Jurkat, Clone E6-1 (cell line): ENCODE data around the gene WDFY4.

Experiments
- DNase-seq: peaks from one replicate; pipeline ENCODE4 v3.0.0-alpha.2; 2011; ENCODE audit warnings: low read depth, low spot score
- H3K4me3 ChIP-seq: 2 replicates; pipeline ENCODE4 v1.5.1; 2011; ENCODE audit warnings: mild to moderate bottlenecking, low read length, control low read depth, moderate library complexity

WDFY4 gene

DNA sequence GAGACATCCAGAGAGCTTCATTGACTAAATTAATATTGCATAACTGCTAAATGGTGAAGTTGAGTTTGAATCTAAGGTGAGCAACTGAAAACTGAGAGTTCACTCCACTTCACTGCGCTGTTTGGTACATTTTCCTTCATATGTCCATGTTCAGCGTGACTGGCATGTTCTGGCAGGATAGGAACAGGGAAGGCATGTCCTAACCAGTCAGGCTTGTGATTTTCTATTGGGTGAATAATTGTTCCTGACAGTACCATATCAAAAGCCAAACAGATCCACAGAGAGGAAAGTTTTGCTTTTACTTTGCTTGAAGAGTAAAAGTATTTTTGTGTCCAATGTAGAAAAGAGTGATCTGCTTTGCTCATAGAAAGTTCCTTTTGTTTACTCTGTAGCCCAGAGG is 53.2 kb downstream of the WDFY4 start:
- H3K4me3 ChIP-seq = no peak overlapping the region
- no peak for DNase-seq

DNA sequence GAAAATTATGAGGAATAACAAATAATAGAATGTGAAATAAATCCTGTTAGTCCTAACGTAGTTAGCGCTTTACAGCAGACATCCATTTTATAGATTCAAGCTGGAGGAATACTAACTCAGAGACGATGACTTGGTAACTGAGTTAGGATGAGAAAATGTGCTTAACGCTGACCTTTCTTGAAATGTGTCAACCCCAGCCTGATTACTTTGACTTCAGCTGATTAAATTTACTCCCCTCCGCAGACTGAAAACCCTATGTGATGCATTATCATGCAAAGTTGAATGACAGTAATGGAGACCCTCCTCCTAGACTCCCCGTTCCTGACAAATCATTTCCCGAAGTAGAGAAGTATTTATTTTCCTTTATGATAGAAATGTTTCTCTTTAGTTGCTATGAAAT is 54.5 kb downstream of the WDFY4 start:
- H3K4me3 ChIP-seq = no peak overlapping the region
- DNase-seq = no peak

DNA sequence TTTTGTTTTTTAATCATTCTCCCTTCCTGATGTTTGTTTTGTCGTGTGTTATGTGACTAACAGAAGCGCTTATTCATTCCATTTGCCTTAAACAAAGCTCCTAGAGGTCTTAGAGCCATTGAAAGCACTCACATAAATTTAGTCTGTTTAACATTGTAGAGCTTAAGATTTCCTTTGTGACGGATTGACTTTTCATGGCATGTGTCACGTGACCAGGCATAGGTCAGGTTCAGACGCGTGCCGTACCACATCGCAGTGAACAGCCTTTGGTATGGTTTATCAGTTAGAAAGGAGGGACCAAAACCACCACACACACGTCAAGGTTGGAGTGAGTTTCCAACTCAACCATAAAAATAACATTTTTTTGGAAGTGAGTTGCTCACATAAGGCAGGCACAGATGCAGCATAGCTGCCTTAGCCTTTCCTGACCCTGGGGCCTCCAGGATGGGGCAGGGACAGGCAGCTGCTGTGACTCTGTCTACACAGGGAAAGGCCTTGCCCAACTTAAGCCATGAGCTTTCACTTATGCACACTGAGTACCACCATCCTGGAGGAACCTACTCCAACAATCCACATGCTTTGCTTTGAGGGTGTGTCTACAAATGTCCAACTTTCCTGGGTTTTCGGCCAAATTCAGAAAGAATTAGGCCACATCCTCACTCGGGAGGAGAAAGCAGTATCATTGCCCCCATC is 55.5 kb downstream of the WDFY4 start:
- H3K4me3 ChIP-seq = no peak overlapping the region
- no peak for DNase-seq

DNA sequence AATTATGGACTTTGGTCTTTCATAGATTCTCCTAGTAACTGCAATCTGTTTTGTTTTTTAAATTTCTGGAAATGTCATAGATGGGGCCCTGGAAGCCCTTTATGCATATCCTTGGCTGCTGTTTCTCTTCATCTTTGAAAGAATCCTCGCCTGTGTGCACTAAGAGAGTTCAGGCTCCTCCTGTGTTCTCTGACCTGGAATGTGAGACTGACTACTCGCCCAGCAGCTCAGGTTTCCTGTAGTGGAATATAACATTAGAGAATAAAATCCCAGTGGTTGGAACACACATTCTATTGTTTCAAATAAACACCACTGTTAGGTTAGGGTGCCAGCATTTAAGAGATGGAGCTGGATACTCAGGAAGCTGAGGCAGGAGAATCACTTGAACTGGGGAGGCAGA is 56.3 kb downstream of the WDFY4 start:
- no peak for DNase-seq
- no peak overlapping the region for H3K4me3 ChIP-seq

DNA sequence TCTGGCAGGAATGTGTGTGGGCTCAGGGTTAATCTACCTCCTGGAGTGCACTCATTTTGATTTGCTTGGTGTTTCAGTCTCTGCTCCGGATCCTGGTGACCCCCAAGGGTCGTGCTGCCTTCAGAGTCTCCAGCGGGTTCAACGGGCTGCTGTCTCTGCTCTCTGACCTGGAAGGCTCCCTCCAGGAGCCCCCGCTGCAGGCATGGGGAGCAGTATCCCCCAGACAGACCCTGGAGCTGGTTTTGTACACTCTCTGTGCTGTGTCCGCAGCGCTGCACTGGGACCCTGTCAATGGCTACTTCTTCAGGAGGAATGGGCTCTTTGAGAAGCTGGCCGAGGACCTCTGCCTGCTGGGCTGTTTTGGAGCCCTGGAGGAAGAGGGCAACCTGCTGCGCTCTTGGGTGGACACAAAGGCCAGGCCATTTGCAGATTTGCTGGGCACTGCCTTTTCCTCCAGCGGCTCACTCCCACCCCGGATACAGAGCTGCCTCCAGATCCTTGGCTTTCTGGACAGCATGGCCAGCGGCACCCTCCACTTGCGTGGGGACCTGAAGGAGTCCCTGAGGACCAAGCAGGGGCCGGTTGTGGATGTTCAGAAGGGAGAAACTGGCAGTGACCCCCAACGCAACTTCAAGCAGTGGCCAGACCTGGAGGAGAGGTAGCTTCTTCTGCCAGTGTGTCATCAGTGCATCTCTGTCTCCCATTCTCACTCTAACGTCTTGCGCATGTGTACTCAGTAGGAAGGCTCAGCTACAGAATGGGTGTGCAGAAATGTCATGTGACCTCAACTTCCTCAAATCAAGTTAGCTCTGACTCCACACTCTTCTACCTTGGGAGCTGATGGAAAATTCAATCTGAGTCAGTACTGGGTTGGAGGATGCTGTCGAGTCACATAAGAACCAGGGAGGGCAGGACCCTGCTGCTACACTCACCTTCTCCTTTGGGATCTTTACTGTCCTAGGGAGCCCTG is 58.5 kb downstream of the WDFY4 start:
- no peak overlapping the region for H3K4me3 ChIP-seq
- DNase-seq = no peak

DNA sequence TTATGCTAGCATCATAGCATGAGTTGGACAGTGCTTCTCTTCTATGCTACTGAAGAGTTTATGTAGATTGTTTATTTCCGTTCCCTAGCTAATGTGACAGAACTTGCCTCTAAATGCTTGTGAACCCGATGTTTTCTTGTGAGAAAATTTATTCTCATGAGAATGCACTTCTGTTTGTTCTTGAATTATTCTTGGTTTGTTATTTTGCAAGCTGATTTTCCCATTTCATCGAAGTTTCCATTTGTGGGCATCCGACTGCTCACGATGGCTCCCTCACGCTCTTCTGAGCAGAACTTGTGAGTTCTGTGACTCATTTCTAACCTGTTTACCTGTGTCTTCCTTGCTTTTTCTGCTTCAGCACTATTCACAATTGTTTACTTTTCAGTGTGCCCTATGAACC is 59.9 kb downstream of the WDFY4 start:
- no peak for DNase-seq

DNA sequence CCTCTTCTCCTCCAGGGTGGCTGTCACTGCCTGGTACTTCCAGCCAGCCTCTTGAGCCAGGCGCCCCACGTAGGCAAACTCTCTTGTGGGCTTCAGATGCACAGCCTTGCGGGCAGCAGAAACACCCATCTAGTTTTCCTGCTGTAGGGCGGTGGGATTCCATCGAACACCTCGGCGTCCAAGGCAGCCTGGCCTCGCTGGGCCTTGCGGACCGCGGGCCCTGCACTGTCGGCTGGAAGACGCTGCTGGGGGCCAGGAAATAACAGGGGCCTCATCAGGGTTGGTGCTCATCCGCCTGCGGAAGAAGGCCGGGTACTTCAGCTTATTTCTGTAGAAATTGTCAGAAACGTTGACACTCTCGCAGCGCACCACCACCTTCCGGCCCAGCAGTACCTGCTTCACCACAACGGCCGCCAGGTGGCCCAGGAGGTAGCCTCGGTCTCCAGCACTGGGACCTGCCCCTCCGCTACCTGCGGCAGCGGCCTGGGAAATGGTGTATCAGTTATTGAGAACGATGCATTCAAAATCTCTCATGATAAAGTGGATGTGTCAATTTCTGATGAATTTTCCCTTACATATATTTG is 61.1 kb downstream of the WDFY4 start:
- H3K4me3 ChIP-seq = no peak overlapping the region
- DNase-seq = no peak

More for the DNA sequence above, 59.9 kb downstream of the WDFY4 start:
- H3K4me3 ChIP-seq = no peak overlapping the region

DNA sequence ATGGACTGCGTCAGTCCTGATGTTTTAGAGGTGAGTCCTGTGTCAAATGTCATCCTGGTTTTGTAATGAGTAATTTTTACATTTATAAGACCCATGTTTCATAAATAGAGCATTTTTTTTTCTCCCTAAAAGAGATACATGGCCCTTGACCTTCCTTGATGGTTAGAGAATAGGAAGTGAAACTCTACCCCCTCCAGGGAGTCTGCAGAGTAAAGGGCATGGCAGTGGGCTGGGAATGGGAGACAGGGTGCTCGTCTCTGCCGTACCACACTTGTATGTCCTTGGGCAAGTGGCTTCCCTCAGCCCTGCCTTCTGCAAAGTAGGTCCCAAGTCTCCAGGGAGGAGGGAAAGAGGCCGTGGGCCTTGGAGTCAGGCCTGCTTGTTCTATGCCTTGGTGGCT is 63.9 kb downstream of the WDFY4 start:
- DNase-seq = no peak
- no peak overlapping the region for H3K4me3 ChIP-seq

DNA sequence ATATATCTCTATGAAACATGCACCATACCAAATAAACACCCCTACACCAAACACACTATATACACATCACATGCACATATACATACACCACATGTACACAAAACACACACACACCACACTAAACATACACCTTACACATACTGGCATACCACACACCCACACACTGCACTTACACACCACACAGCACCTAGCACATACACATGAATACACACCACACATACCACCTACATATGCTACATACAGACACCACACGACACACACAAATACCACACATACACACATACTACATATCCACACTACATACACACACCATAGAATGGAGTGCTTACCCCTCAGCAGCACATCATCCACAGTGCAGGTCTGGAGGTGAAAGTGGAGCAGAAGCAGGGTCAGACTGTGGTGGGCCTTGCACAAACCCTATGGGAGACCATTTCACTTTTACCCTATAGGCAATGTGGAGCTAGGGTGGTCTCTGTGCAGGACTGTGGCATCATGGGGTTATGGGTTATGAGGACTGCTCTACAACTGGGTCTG is 64.6 kb downstream of the WDFY4 start:
- no peak for DNase-seq
- H3K4me3 ChIP-seq = no peak overlapping the region

DNA sequence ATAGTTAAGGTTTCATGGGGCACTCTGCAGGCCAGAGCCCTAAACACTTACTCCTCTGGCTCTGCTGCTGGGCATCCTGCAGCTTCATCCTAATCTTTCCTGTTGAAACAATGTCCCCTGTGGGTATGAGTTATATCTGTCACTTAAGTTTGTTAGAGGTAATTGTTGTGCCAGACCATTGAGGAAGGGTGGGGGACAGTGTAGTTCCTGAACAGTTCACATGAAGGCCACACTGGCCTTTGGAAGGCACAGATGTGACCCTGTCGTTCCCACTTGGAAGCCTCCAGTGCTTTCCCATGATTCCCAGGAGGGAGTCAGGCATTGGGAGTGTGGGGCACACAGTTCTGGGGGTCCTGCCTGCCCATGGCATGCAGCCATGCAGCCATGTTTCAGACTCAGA is 65.3 kb downstream of the WDFY4 start:
- H3K4me3 ChIP-seq = no peak overlapping the region
- DNase-seq = no peak

DNA sequence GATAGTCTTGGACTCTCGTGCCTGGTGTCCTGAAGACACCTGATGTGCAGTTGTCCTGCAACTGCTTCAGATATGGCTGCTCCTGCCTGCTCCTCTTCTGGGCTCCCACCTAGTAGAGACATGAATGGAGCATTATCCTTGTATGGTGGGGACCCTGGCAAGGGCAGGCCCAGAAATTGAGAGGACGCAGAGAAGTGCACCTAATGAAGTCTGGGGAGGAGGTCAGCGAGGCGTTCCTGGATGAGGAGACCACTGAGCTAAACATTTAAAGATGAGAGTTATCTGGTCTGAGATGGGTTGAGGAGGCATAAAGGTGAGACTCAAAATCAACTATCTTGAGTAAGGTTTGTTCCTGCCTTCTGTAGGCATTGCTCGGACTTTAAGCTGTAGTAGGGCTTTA is 66.3 kb downstream of the WDFY4 start:
- DNase-seq = no peak
- no peak overlapping the region for H3K4me3 ChIP-seq

DNA sequence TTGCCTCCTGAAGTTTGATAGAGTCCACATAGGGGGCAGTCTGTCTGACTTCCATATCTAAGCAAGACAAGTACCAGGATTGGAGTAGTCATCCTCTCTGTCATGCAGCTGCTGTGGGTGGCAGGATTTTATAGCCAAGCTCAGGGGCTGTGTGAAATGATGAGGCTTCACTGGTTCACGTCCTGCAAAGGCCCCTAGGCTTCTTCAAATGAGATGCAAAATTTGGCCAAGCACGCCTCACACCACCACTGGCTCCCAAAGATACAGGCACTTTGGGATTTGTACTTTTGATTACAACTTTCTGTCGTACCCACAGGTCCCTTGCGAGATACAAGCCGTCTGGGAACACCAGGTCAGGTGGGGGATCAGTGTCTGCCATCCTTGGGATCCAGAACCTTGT is 67.1 kb downstream of the WDFY4 start:
- no peak for DNase-seq
- no peak overlapping the region for H3K4me3 ChIP-seq

DNA sequence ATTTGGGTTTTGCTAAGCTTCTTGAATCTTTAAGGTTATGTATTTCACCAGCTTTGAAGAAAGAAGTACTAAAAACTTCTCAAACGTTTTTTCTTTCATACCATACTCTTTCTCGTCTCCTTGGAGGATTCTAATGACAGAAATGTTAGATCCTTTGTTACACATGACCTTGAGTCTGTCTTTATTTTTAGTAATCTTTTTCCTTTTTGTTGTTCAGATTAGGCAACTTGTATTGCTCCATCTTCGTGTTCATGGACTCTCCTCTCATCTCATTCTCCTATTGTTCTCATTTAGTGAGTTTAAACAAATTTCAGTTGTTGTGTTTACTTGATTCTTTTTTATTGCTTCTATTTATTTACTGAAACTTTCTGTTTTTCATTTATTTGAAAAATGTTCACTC is 73.7 kb downstream of the WDFY4 start:
- H3K4me3 ChIP-seq = no peak overlapping the region
- no peak for DNase-seq

DNA sequence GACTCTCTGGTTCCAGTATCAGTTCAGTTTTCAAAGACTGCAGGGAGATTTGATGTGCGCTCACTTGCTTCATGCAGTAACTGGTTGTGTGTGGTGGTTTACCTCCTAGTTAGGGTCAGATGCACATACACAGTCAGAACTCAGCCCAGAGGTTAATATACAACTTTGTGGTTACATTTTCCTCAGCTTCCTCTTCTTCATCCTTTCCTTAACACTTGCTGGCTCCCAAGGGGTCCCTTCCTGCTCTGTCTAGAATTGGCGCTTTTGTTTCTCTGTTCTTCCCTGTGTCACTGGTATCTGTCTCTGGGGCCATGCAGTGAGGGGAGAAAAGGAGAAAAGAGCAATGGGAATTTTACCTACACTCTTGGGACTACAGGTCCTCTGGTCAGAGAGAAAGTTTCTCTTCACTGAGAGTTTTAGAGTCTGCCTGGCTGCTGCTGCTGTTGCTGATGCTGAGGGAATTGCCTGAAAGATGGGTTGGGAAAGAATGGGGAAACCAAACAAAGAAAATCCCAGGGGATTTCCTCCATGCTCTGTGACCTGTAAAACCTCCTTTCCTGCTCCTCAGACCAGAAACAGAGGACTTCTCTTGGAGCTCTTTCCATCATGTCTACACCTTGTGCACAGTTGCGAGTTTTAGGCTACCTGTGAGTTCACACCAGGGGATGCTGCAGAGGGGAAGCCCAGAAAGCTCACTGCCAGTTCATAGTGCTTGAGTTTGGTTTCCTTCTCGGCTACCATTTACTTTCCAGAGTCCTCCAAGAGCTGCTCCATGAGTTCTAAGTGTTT is 74.6 kb downstream of the WDFY4 start:
- no peak for DNase-seq
- H3K4me3 ChIP-seq = no peak overlapping the region

DNA sequence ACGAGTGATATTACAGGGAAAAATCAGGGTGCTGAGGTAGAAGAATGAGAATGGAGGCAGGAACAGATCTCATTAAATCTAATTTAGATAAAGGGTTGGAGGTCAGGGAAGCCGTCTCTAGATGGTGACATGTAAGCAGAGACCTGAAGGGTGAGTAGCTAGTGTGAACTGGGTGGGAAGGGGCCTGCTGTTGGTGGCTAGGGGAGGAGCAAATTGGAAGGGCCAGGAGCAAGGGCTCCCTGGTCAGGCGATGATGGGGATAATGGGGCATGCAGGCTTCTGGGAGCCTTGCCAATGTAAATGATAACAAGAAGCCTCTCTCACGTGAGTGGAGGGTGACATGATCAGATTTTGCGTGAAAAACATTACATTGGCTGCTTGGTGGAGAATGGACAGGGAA is 76.3 kb downstream of the WDFY4 start:
- H3K4me3 ChIP-seq = no peak overlapping the region
- DNase-seq = no peak

DNA sequence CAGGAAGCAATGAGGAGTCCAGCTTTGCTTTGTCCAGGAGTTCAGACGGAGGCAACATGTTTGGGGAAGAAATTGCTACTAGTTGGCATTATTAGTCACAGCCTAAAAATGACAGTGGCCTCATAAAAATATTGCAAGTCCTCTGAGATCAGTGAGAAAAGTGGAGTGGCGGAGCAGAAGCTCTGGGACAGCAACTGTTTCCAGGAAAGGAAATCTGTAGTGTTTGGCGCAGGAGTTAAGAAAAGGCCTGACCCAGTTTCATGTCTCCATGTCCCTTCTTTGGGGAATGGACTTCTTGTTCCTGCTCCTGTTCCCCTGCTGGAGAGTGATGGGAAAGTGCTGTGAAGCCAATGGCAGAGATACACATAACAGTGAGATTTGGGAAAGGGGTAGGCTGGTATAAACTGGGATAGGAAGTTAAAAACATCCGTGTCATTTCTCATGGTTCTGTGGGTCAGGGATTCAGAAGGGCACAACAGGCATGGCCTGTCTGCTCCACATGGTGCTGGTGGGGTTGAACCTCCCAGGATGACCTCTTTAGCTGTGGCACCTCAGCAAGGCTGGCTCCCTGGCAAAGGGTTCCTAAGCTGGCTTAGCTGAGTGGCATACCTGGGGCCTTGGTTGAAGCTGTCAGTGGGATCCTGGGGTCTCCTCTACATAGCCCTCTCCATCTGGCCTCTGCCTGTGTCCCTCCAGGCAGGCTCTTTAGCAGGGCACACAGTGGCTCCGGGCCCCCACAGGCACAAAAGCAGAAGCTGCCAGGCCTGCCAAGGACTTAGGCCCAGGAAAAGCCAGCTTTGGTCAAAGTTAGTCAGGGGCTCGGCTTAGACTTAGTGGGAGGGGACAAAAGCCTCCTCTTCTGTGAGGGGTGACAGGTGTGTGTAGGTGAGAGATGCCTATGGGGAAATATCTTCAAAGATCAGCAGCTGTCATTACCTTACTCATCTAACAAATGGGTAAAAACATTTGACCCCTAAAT is 77.7 kb downstream of the WDFY4 start:
- DNase-seq = no peak
- H3K4me3 ChIP-seq = no peak overlapping the region

DNA sequence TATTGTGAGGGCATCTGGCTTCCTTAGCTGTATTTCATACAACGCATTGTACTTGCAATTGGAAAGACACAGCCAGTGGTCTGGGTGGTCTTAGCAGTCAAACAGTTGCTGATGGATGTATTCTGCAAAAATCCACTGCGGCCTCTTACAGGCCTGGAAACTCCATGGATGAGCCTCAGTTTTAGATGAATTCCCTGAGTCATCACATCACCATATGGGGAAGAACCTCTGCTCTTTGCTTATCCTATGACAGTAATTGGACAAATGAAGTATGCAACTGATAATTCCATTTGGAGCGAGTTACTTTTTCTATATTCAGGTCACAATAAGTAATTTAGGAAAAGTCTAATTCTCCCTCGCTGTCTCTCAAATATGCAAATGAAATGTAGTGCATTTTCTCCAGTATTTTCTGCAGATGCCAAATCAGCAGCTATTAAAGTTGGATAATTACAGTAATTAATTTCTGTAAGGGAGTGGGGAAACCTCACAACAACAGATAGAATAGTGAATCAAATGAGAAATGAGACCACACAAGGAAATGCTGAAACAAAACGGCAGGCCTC is 78.8 kb downstream of the WDFY4 start:
- no peak overlapping the region for H3K4me3 ChIP-seq
- DNase-seq = no peak

DNA sequence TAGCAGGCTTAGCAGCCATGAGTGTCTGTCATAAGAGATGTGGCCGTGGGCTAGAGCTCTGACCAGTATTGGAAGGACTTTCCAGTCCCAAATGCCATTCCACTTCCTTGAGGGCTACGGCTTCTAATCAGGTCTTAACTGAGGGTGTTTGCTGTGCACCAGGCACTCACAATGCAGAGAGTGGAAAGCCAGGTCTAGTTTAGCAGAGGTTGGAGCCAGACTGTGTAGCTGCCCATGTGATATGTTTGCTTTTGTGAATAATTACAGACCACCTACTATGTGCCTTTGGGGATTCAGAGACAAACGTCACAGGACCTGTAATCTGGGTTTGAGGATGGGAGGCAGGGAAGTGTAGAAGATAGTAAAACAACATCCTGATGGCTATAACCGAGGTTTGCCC is 79.8 kb downstream of the WDFY4 start:
- no peak overlapping the region for H3K4me3 ChIP-seq
- DNase-seq = no peak
